Tibial nerve (tissue), 4 donors: ENCODE results near the gene ADAMTS18. TPM values are rescaled to one million over a fixed set of nuclear protein-coding genes. Genes with fewer than 3 reads are reported as not detected.

Source experiments
- DNase-seq, 2 donors: peaks; one replicate each; pipeline ENCODE4 v3.0.0-alpha.2; 2019; ENCODE audit warnings: low spot score in 2 of 2
- H3K27ac ChIP-seq, 4 donors: fragments of 200-600 bp; sonication (generic) in 3 of 4; one replicate each; pipeline ENCODE4 v1.5.1; 2017 to 2019; ENCODE audit warnings: mild to moderate bottlenecking in 1 of 4
- H3K27me3 ChIP-seq, 2 donors: fragments of 200-600 bp; sonication (generic) in 1 of 2; one replicate each; pipeline versions ENCODE4 v1.5.1 to v1.6.0; 2017 to 2019
- H3K36me3 ChIP-seq, 3 donors: fragments of 200-600 bp; sonication (generic); one replicate each; pipeline ENCODE4 v1.5.1; 2018 to 2019
- H3K4me1 ChIP-seq, 4 donors: fragments of 200-600 bp; sonication (generic) in 3 of 4; one replicate each; pipeline ENCODE4 v1.5.1; 2017 to 2019
- H3K4me3 ChIP-seq, 4 donors: fragments of 200-600 bp; sonication (generic) in 3 of 4; one replicate each; pipeline ENCODE4 v1.5.1; 2017 to 2019; ENCODE audit warnings: mild to moderate bottlenecking in 1 of 4, moderate library complexity in 1 of 4
- H3K9me3 ChIP-seq, 4 donors: fragments of 200-600 bp; sonication (generic) in 3 of 4; one replicate each; pipeline ENCODE4 v1.5.1; 2017 to 2019
- CTCF ChIP-seq, 5 experiments: fragments of 200-600 bp in 3 of 5; fragments of 450-650 bp in 2 of 5; sonication (generic) in 3 of 5; IDR thresholded peaks; one replicate each; pipeline ENCODE4 v1.5.1; 2016 to 2019; ENCODE audit warnings: antibody characterized with exemption in 5 of 5, mild to moderate bottlenecking in 3 of 5, moderate library complexity in 2 of 5
- EP300 ChIP-seq, 2 donors: sonication (generic); formaldehyde crosslinking; IDR thresholded peaks; one replicate each; pipeline ENCODE4 v1.6.1; 2017; ENCODE audit warnings: antibody characterized with exemption in 2 of 2, mild to moderate bottlenecking in 1 of 2
- POLR2A ChIP-seq, 2 donors: fragments of 450-650 bp; IDR thresholded peaks; one replicate each; pipeline ENCODE4 v1.6.1; 2017; ENCODE audit warnings: antibody characterized with exemption in 2 of 2, mild to moderate bottlenecking in 2 of 2, moderate library complexity in 2 of 2
- WGBS, 2 donors: methylation state at CpG; one replicate each; pipeline ENCODE4 v1.1.5; 2018; 5-methylcytosine and 5-hydroxymethylcytosine counted together
- total RNA-seq, 4 donors: library from RNA; depleted of rRNA; stranded (reverse); fragments of >200 nt; gene quantifications; one replicate each; pipeline ENCODE4 v1.1.0, GENCODE V29; 2016

Gene ADAMTS18
- total RNA-seq, 4 donors from 2014 or later: under 0.01 to 0.60 (median 0.21) TPM

DNA sequence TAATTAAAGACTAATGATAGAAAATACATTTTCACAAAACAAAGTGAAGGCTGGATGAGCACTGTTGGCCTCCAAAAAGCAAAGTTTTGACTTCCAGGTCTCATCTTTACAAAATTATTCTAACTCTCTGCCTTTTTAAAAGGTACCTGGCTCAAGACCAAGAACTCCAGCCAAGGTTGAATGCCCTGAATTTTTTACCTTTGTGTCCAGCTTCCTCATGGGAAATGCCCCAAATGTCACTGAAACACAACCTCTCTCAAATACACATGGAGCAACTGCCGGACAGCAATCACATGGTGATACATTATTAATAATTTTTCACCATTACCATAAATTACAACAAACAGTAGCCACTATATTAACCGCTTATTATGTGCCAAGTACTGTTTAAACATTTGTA, 32.2 kb downstream of the ADAMTS18 start:
- Histone ChIP-seq H3K4me3 (no peak overlapping the region), H3K27me3 (no peaks in the 10 kb centered on the region), H3K27ac (no peak overlapping the region), H3K9me3 (peaks cover 0 to 6% (median 2%) of the 10 kb centered on the region in 4 donors), H3K4me1 (no peaks in the 10 kb centered on the region), H3K36me3 (no peaks in the 10 kb centered on the region)
- 66 to 84% methylated on average over 2 of the region's 2 CpGs for WGBS, 2 donors
- DNase-seq: no peak
- TF ChIP-seq EP300 (IDR thresholded peaks at IDR 0.05) (no peak), POLR2A (IDR thresholded peaks at IDR 0.05) (no peak), CTCF (IDR thresholded peaks at IDR 0.05) (no peak)

GRCh38 chr16:77402118-77402517, 32.7 kb downstream of the ADAMTS18 start:
- DNase-seq: no peak
- no peak overlapping the region for H3K4me3 ChIP-seq

GRCh38 chr16:77399546-77399945, 35.3 kb downstream of the ADAMTS18 start:
- Histone ChIP-seq H3K4me1 (no peaks in the 10 kb centered on the region), H3K9me3 (no peaks in the 10 kb centered on the region), H3K27me3 (no peaks in the 10 kb centered on the region), H3K36me3 (no peaks in the 10 kb centered on the region), H3K27ac (no peak overlapping the region), H3K4me3 (no peak overlapping the region)
- no peak for TF ChIP-seq POLR2A (IDR thresholded peaks at IDR 0.05)
- TF ChIP-seq EP300 (IDR thresholded peaks at IDR 0.05): no peak
- TF ChIP-seq CTCF (IDR thresholded peaks at IDR 0.05): no peak
- DNase-seq: no peak
- WGBS, 2 donors: 46 to 59% methylated on average over 2 of the region's 2 CpGs

More at GRCh38 chr16:77402118-77402517, 32.7 kb downstream of the ADAMTS18 start:
- Histone ChIP-seq H3K9me3 (peaks cover 0 to under 1% (median 0%) of the 10 kb centered on the region in 4 donors), H3K36me3 (no peaks in the 10 kb centered on the region), H3K4me1 (no peaks in the 10 kb centered on the region), H3K27ac (no peak overlapping the region), H3K27me3 (no peaks in the 10 kb centered on the region)
- TF ChIP-seq EP300 (IDR thresholded peaks at IDR 0.05): no peak
- TF ChIP-seq POLR2A (IDR thresholded peaks at IDR 0.05): no peak
- no peak for TF ChIP-seq CTCF (IDR thresholded peaks at IDR 0.05)
- 78 to 84% methylated on average over 6 of the region's 6 CpGs for WGBS, 2 donors

- DNase-seq: no peak
- Histone ChIP-seq H3K27me3 (no peaks in the 10 kb centered on the region), H3K9me3 (no peaks in the 10 kb centered on the region), H3K27ac (no peak overlapping the region), H3K4me1 (no peaks in the 10 kb centered on the region), H3K4me3 (no peak overlapping the region), H3K36me3 (no peaks in the 10 kb centered on the region)
- TF ChIP-seq EP300 (IDR thresholded peaks at IDR 0.05) (no peak), POLR2A (IDR thresholded peaks at IDR 0.05) (no peak), CTCF (IDR thresholded peaks at IDR 0.05) (no peak)
- WGBS, 2 donors: 100% methylated on average over 1 of the region's 1 CpG
Measured at GRCh38 chr16:77399066-77399465, 35.8 kb downstream of the ADAMTS18 start.

- H3K4me1 ChIP-seq: no peaks in the 10 kb centered on the region
- H3K36me3 ChIP-seq: no peaks in the 10 kb centered on the region
- no peak for DNase-seq
- H3K27me3 ChIP-seq: no peaks in the 10 kb centered on the region
- H3K9me3 ChIP-seq: no peaks in the 10 kb centered on the region
- no peak for TF ChIP-seq EP300 (IDR thresholded peaks at IDR 0.05)
- no peak for TF ChIP-seq CTCF (IDR thresholded peaks at IDR 0.05)
- TF ChIP-seq POLR2A (IDR thresholded peaks at IDR 0.05): no peak
- no peak overlapping the region for H3K4me3 ChIP-seq
- WGBS, 2 donors: 49% methylated on average over 4 of the region's 4 CpGs
- no peak overlapping the region for H3K27ac ChIP-seq
Measured at GRCh38 chr16:77398495-77398894, 36.3 kb downstream of the ADAMTS18 start.
